Small intestine (tissue), 7 donors: ENCODE measurements around the gene MT1B. TPM values are rescaled to one million over a fixed set of nuclear protein-coding genes. Genes with fewer than 3 reads are reported as not detected.
"Not testable (repeated sequence)": the region's sequence is repeated elsewhere in the genome, so short reads cannot be mapped to it uniquely, and the experiment has no call there.

ENCODE experiments used
- DNase-seq, 2 donors: peaks; one replicate each; pipeline versions ENCODE4 v3.0.0 to v3.0.0-alpha.2; 2013
- FAIRE-seq: peaks from 2 replicates; lab custom pipeline; 2012; peaks lifted over from hg19 to GRCh38; lab: Jason Lieb, UNC
- H3K27ac ChIP-seq, 3 donors: one replicate each; pipeline ENCODE4 v1.5.1; 2013; ENCODE audit warnings: low read length in 2 of 3, mild to moderate bottlenecking in 2 of 3, control low read depth in 1 of 3, inconsistent platforms in 1 of 3, low read depth in 1 of 3, moderate library complexity in 1 of 3
- H3K27me3 ChIP-seq, 3 donors: one replicate each; pipeline ENCODE4 v1.6.1; 2013; ENCODE audit warnings: low read length in 3 of 3, inconsistent platforms in 1 of 3; ENCODE audit not compliant: control insufficient read depth in 3 of 3, insufficient read depth in 3 of 3
- H3K36me3 ChIP-seq, 3 donors: one replicate each; pipeline ENCODE4 v1.6.1; 2013; ENCODE audit warnings: low read length in 3 of 3, inconsistent platforms in 1 of 3, low read depth in 1 of 3, mild to moderate bottlenecking in 1 of 3, moderate library complexity in 1 of 3; ENCODE audit not compliant: control insufficient read depth in 3 of 3, insufficient read depth in 2 of 3
- H3K4me1 ChIP-seq, 3 donors: one replicate each; pipeline ENCODE4 v1.6.1; 2013; ENCODE audit warnings: low read length in 2 of 3, inconsistent platforms in 1 of 3, low read depth in 1 of 3, mild to moderate bottlenecking in 1 of 3, moderate library complexity in 1 of 3; ENCODE audit not compliant: control insufficient read depth in 3 of 3, insufficient read depth in 2 of 3
- H3K4me3 ChIP-seq, 3 donors: one replicate each; pipeline ENCODE4 v1.5.1; 2013; ENCODE audit warnings: low read length in 3 of 3, control low read depth in 1 of 3, inconsistent platforms in 1 of 3, low read depth in 1 of 3, mild to moderate bottlenecking in 1 of 3, moderate library complexity in 1 of 3
- H3K9me3 ChIP-seq, 2 donors: one replicate each; pipeline ENCODE4 v1.6.1; 2013; ENCODE audit warnings: low read depth in 1 of 2, low read length in 1 of 2; ENCODE audit not compliant: control insufficient read depth in 2 of 2, insufficient read depth in 1 of 2
- WGBS, 3 donors: extraction: QIAGEN DNeasy Blood & Tissue Kit; methylation state at CpG; one replicate each; pipeline ENCODE4 v1.1.7; 2013; 5-methylcytosine and 5-hydroxymethylcytosine counted together
- polyA plus RNA-seq, 4 donors: library from polyadenylated mRNA; stranded (reverse) in 3 of 4; unstranded in 1 of 4; fragments of 200-250 nt in 3 of 4; fragments of 120-200 nt in 1 of 4; gene quantifications; one replicate each; pipeline versions ENCODE4 v1.2.1 to v1.2.3, GENCODE V29; 2013
- donor health status: healthy with polysubstance abuse.
- donor health status: control.
- donor health status: control.
- donor health status: Bipolar disorder and iron deficiency.
- donor health status: healthy.

Gene MT1B
- polyA plus RNA-seq, 4 donors, result not detected

GRCh38 chr16:56615353-56615752 lies 36.3 kb upstream of the MT1B start:
- DNase-seq (no peak), FAIRE-seq (no peak)
- Histone ChIP-seq H3K36me3 (no peaks in the 10 kb centered on the region), H3K27ac (no peak overlapping the region), H3K9me3 (no peaks in the 10 kb centered on the region), H3K4me1 (peaks cover 2 to 9% (median 4%) of the 10 kb centered on the region in 3 donors), H3K4me3 (no peak overlapping the region), H3K27me3 (peaks cover 0 to 22% (median 0%) of the 10 kb centered on the region in 3 donors)
- WGBS, 3 donors, result 85 to 93% (median 93%) methylated on average over 3 of the region's 3 CpGs

- WGBS, 3 donors, result 51 to 75% (median 57%) methylated on average over 17 to 23 of the region's 23 CpGs
- FAIRE-seq, result no peak
- peak overlapping the region in 2 of 3 donors; percentile 29 to 31 for H3K4me3 ChIP-seq
- no peak overlapping the region for H3K27ac ChIP-seq
- peaks cover 0 to 22% (median 0%) of the 10 kb centered on the region in 3 donors for H3K27me3 ChIP-seq
- no peaks in the 10 kb centered on the region for H3K9me3 ChIP-seq
- DNase-seq, result no peak
- no peaks in the 10 kb centered on the region for H3K36me3 ChIP-seq
- peaks cover 0 to 6% (median 0%) of the 10 kb centered on the region in 3 donors for H3K4me1 ChIP-seq
These were observed 35.0 kb upstream of the MT1B start for GRCh38 chr16:56616608-56617211.

GRCh38 chr16:56617212-56618085 lies 34.2 kb upstream of the MT1B start:
- no peaks in the 10 kb centered on the region for H3K9me3 ChIP-seq
- peaks cover 0 to 22% (median 0%) of the 10 kb centered on the region in 3 donors for H3K27me3 ChIP-seq
- DNase-seq, result peak; percentile 71 to 80
- H3K27ac ChIP-seq, result peak overlapping the region in 1 of 3 donors; percentile 59
- peaks cover 0 to 6% (median 0%) of the 10 kb centered on the region in 3 donors for H3K4me1 ChIP-seq
- 2 to 9% (median 3%) methylated on average over 24 to 41 of the region's 41 CpGs for WGBS, 3 donors
- FAIRE-seq, result no peak
- H3K4me3 ChIP-seq, result peak overlapping the region in 2 of 3 donors; percentile 29 to 31
- H3K36me3 ChIP-seq, result no peaks in the 10 kb centered on the region

GRCh38 chr16:56618138-56618537 lies 33.5 kb upstream of the MT1B start:
- FAIRE-seq, result no peak
- DNase-seq, result no peak
- Histone ChIP-seq H3K4me3 (no peak overlapping the region), H3K4me1 (peaks cover 0 to 6% (median 0%) of the 10 kb centered on the region in 3 donors), H3K36me3 (no peaks in the 10 kb centered on the region), H3K27ac (no peak overlapping the region), H3K27me3 (peaks cover 0 to 22% (median 0%) of the 10 kb centered on the region in 3 donors), H3K9me3 (no peaks in the 10 kb centered on the region)
- WGBS, 3 donors, result 73 to 87% (median 83%) methylated on average over 6 of the region's 6 CpGs

- FAIRE-seq (no peak), DNase-seq (no peak)
- Histone ChIP-seq H3K27me3 (peaks cover 0 to 22% (median 0%) of the 10 kb centered on the region in 3 donors), H3K4me1 (peaks cover 0 to 6% (median 0%) of the 10 kb centered on the region in 3 donors), H3K27ac (no peak overlapping the region), H3K9me3 (no peaks in the 10 kb centered on the region), H3K36me3 (no peaks in the 10 kb centered on the region), H3K4me3 (no peak overlapping the region)
- 83 to 91% (median 83%) methylated on average over 8 of the region's 8 CpGs for WGBS, 3 donors
These were observed 31.3 kb upstream of the MT1B start for GRCh38 chr16:56620339-56620897.

GRCh38 chr16:56621665-56622445 lies 29.8 kb upstream of the MT1B start:
- H3K4me3 ChIP-seq, H3K36me3 ChIP-seq, H3K4me1 ChIP-seq, H3K27ac ChIP-seq, H3K9me3 ChIP-seq, FAIRE-seq, DNase-seq: not testable (repeated sequence)
- H3K27me3 ChIP-seq, result peaks cover 0 to 28% (median 0%) of the 10 kb centered on the region in 3 donors
- WGBS, 3 donors, result 59 to 72% (median 64%) methylated on average over 4 of the region's 4 CpGs

GRCh38 chr16:56623184-56623583 lies 28.5 kb upstream of the MT1B start:
- 87 to 89% (median 87%) methylated on average over 5 of the region's 5 CpGs for WGBS, 3 donors
- not testable (repeated sequence) for H3K27ac ChIP-seq, DNase-seq, H3K9me3 ChIP-seq, H3K36me3 ChIP-seq, H3K4me3 ChIP-seq, H3K4me1 ChIP-seq, FAIRE-seq
- peaks cover 0 to 19% (median 0%) of the 10 kb centered on the region in 3 donors for H3K27me3 ChIP-seq
